Loucy (cell line): ENCODE measurements around the gene FOXC1.

Experiments
- EZH2phosphoT487 ChIP-seq: fragments of 200-600 bp; IDR thresholded peaks from 2 replicates; pipeline ENCODE4 v1.6.1; 2018; ENCODE audit warnings: antibody characterized with exemption, mild to moderate bottlenecking, moderate library complexity, borderline replicate concordance
- TF ChIP-seq, protein P1 (sequence below): fragments of 200-600 bp; sonication (generic); conservative IDR thresholded peaks from 2 replicates; pipeline ENCODE4 v1.5.1; 2014; ENCODE audit warnings: mild to moderate bottlenecking, antibody characterized with exemption, low read length

DNA sequence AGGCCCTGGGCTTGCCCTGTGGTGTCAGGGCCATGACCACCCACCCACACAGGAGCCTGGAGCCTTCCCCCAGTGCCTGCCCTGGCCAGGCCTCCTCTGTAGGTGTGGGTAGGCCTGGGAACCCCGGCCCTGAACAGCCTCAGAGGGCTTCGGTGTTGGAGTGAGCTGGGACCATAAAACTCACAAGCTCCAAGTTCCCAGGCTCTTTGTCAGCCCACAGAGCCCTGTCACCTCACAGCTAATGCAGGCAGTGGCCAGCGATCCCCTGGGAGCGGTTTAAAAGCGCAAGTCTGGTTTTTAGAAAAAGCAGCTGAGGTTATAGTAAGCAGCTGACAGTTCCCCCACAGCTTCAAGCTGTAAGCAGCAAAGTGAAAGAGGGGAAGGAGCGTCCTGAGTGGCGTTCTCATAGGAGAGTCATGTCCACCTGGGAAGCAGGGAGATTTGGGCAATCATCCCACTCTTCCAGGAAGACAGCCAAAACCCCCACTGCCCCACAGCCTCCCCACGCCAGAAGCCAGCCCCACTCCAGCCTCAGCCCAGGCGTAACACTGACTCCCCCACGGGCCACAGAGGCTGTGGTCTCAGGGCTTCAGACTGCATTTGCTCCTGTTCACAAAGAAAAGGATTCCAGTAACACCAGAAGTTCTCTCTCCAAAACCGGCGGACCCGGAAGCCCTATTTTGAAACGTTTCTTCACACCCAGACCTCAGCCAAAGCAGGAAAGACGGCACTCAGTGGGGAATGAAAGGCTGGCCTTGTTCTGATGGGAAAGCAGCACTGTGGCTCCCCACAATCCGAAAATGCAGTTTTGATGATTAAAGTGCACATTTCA lies 34.3 kb upstream of the FOXC1 start:
- TF ChIP-seq, protein P1, sequence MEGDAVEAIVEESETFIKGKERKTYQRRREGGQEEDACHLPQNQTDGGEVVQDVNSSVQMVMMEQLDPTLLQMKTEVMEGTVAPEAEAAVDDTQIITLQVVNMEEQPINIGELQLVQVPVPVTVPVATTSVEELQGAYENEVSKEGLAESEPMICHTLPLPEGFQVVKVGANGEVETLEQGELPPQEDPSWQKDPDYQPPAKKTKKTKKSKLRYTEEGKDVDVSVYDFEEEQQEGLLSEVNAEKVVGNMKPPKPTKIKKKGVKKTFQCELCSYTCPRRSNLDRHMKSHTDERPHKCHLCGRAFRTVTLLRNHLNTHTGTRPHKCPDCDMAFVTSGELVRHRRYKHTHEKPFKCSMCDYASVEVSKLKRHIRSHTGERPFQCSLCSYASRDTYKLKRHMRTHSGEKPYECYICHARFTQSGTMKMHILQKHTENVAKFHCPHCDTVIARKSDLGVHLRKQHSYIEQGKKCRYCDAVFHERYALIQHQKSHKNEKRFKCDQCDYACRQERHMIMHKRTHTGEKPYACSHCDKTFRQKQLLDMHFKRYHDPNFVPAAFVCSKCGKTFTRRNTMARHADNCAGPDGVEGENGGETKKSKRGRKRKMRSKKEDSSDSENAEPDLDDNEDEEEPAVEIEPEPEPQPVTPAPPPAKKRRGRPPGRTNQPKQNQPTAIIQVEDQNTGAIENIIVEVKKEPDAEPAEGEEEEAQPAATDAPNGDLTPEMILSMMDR = no peak
- no peak for TF ChIP-seq EZH2phosphoT487
